Dedifferentiated amniotic fluid mesenchymal stem cell (primary cell): ENCODE data around the gene UTF1.

Source experiments
- DNase-seq: peaks from one replicate; pipeline ENCODE4 v3.0.0-alpha.2; 2016; ENCODE audit errors: extremely low spot score

The UTF1 gene

GRCh38 chr10:133196936-133197758, 32.9 kb upstream of the UTF1 start:
- DNase-seq, result no peak

- DNase-seq, result no peak
Observed at GRCh38 chr10:133197786-133198185, 32.2 kb upstream of the UTF1 start.

DNA sequence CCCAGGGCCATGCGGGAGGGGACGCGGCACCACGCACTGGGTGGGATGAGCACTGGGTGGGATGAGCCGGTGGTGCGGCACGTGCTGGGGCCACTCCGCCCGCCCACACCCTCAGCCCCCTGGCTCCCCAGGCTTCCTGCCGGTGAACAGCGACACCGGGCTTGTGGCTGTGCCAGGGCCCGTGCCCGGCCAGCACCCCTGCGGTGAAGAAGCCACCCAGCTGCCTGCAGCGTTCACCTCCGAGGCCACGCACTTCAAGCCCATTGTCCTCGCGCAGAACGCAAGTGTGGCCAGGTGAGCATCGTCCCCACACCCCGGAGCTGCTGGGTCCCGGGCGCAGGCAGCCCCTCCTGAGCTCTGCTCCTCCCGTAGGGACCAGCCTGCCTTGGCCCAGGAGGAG, 31.8 kb upstream of the UTF1 start:
- DNase-seq, result no peak

DNA sequence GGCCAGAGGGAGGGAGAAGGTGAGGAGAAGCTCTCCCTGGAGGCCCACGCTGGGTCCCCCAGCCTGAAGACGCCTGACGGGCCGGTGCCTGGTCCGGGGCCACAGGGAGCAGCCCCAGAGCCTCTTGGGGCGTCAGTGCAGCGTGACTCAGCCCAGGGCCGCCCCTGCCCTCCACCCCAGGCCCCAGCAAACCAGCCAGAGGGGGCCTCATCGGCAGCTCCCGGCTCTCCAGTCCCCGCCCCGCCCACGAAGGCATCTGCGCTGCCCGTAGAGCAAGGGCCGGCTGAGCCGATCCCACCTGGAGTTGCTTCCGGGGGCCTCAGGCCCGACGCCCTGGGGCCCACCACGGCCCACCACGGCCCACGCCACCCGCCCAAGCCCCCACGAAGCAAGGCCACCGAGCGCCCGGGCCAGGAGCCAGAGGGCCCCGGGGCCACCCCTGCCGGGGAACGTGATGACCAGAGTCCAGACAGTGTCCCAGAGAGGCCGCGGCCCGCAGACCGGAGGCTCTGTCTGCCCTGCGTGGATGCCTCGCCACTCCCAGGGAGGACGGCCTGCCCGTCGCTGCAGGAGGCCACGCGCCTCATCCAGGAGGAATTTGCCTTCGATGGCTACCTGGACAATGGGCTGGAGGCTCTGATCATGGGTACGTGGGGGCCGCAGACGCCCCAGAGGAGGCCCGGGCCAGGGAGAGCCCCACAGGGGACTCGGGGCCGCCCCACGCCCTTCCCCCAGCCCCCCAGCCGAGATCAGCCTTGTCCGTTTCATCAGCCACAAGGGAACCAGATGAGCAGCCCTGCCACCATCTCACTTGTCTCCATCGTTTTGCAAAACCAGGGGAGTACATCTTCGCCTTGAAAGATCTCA, 31.2 kb upstream of the UTF1 start:
- DNase-seq, result no peak

GRCh38 chr10:133199488-133199885, 30.5 kb upstream of the UTF1 start:
- DNase-seq, result no peak

DNA sequence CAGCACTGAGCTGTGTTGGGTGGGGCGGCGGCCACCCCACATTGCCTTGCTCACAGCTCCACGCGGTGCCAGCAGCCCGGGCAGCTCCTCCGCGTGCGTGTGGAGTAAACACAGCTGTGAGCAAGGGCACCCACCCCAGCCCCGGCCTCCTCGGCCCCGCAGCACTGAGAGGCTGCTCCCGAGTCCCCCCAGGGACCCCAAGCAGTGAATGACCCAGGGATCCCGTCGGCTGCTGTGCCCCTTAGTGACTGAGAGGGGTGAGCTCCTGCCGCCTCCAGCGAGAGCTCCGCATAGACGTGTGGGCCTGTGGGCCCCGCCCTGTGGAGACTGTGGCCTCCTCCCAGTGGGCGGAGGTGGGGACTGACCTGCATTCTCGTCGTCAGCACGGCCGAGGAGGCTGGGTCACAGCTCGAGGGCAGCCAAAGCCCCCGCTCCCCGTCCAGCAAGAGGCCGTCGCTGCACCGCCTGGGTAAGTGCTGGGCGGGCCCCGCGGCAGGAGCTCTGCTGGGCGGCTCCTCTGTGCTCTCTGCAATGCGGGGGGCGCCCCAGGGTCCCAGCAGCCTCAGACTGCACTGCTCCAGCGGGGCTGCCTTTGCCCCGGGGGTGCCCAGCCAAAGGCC, 29.9 kb upstream of the UTF1 start:
- no peak for DNase-seq

DNA sequence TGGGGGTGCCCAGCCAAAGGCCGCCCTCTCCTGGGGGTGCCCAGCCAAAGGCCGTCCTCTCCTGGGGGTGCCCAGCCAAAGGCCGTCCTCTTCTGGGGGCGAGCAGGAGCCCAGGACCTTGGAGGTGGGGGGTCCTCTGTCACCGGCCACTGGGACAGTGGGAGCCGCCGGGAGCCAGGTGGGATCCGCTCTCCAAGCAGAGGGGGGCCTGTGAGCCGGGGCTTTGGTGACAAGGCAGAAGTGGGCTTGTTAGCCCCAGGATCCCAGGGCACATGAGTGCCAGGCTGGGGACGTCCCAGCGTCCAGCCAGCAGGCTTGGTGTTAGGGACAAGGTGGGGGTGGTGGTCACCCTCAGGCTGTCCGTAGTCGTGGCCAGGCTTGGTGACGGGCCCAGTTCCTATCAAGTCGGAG, 29.4 kb upstream of the UTF1 start:
- no peak for DNase-seq

DNA sequence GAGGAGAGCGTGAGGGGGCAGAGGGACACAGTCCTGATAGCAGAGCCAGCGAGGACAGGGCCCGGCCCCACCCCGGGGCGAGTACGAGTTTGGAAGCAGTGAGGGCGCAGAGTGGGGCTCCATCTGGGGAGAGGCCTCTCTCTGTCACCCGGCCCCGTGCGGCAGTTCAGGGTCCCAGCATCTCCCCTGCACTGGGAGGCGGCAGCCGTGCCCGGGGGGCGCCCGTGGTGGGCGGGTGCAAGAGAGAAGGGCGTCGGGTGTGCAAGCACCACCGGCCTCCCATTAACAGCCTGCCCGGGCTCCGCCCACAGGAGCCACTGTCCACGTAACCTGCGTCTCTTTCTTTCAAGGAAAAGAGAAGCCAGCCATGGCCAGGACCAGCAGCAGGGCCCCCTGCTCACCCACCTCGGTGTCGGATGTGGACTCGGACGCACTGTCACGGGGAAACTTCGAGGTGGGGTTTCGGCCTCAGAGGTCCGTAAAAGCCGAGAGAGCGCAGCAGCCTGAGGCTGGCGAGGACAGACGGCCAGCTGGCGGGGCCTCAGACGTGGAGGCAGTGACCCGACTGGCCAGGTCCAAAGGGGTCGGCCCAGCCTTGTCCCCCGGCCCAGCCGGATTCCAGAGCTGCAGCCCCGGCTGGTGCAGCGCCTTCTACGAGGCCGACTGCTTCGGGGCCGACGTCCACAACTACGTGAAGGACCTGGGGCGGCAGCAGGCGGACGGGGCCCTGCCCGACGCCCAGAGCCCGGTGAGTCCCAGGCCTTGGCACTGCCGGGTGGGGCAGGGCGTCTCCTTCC, 28.7 kb upstream of the UTF1 start:
- DNase-seq, result no peak

- DNase-seq, result no peak
Observed at GRCh38 chr10:133201948-133202725, 27.9 kb upstream of the UTF1 start.

- DNase-seq, result no peak
Observed at GRCh38 chr10:133202778-133203651, 27.0 kb upstream of the UTF1 start.

DNA sequence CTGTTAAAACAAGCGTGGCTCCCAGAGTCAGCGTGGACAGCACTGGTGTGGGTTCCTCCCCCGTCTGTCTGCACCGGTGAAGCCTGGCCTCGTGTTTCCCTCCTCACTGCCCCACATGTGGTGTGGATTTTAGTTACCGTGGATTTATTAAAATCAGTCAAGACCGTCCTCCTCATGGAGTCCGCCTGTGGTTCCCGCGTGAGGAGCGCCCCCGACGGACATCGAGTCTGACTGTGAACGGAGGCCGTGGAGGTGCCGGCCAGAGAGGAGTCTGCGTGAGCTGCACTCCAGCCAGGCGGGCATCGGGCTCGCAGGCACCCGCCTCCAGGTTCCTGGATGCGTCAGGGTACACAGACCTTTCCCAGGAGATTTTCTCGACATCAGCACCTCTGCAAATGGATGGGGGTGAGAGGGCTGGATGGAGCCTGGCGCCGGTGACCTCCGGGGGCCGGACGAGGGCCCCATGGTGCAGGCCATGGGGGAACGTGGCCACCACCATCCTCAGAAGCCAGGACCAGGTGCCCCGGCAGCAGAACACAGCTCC, 26.3 kb upstream of the UTF1 start:
- DNase-seq, result no peak

DNA sequence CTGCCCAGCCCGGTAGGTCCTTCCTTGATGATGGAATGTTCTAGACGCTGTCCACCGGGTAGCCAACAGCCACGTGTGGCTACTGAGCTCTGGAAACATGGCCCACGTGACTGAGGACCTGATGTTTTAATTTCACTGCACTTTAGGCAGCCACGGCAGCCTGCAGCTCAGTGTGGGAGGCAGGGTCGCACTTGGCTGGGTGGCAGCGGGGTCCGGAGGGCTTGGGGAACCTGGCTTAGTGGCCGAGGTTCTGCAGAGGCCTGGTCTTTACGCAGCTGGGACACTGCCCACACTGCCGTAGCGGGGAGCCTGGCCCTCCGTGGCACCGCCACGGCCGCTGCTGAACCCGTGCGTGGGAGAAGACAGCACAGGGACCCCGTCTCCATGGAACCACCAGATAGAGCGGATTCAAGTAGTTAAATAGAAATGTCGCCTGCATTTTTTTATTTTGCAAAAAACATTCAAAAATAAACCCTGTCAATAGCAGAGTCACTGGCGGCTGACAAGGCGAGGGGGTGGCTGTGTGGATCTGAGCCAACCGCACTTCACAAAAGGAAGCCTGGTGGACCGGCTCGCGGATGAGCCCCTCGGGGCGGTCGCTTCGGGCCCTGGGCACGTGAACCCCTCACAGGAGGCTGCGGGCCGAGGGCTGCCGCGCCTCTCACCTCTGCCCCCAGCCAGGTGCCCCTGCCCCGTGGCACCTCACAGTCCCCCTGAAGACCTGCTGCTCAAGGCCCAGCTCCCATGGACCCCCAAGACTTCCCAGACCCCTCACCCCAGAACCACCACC, 25.6 kb upstream of the UTF1 start:
- no peak for DNase-seq

GRCh38 chr10:133205146-133205545, 24.9 kb upstream of the UTF1 start:
- no peak for DNase-seq

DNA sequence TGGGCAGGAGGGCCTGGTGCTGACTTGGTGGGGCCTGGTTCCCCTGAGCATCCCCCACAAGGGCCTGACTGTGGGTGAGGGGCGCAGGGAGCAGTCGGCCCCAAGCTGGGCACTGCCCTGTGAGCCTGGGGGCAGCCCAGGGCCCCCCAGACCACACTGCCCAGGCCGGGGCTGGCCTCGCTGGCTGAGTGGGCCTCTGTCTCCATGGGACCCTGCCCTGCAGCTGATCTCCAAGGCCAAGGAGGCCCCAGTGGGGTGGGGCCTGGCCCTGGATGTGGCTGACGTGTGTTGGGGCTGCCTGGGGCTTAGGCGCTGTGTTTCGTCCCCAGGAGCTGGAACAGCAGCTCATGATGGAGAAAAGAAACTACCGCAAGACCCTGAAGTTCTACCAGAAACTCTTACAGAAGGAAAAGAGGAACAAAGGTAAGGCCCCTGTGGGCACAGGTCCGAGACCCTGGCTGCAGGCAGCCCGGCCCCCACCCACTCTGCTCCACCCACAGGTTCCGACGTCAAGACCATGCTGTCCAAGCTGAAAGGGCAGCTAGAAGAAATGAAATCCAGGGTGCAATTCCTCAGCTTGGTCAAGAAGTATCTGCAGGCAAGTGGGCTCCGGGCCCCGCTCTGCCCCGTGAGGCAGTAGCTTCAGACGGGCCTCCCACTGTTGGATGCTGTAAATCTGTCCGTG, 23.5 kb upstream of the UTF1 start:
- no peak for DNase-seq

GRCh38 chr10:133207041-133207600, 22.9 kb upstream of the UTF1 start:
- no peak for DNase-seq

- no peak for DNase-seq
Observed at GRCh38 chr10:133207627-133208026, 22.4 kb upstream of the UTF1 start.

GRCh38 chr10:133208466-133208865, 21.6 kb upstream of the UTF1 start:
- no peak for DNase-seq

DNA sequence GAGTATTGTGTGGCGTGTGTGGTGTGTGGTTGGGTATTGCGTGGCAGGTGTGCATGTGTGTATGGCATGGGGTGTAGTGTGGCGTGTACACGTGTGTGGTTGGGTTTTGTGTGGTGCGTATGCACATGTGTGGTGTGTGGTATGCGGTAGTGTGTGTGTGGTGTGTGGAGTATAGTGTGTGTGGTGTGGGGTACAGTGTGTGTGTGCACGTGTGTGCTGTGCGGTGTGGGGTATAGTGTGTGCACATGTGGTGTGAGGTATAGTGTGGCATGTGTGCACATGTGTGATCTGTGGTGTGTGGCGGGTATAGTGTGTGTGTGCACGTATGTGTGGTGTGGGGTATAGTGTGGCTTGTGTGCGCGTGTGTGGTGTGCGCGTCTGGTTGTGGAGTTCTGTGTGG, 20.9 kb upstream of the UTF1 start:
- no peak for DNase-seq
